Peyer's patch (tissue), 4 donors: ENCODE measurements around the gene LHFPL2.

Experiments
- POLR2A ChIP-seq, 2 donors: fragments of 450-650 bp; IDR thresholded peaks; one replicate each; pipeline ENCODE4 v1.5.1; 2017; ENCODE audit warnings: antibody characterized with exemption in 2 of 2, mild to moderate bottlenecking in 2 of 2, moderate library complexity in 2 of 2
- TF ChIP-seq, protein P1 (sequence below), 6 experiments: fragments of 450-650 bp in 4 of 6; fragments of 200-600 bp in 2 of 6; sonication (generic) in 1 of 6; IDR thresholded peaks; one replicate each; pipeline ENCODE4 v1.5.1; 2017 to 2019; ENCODE audit warnings: antibody characterized with exemption in 6 of 6, mild to moderate bottlenecking in 3 of 6, moderate library complexity in 1 of 6

DNA sequence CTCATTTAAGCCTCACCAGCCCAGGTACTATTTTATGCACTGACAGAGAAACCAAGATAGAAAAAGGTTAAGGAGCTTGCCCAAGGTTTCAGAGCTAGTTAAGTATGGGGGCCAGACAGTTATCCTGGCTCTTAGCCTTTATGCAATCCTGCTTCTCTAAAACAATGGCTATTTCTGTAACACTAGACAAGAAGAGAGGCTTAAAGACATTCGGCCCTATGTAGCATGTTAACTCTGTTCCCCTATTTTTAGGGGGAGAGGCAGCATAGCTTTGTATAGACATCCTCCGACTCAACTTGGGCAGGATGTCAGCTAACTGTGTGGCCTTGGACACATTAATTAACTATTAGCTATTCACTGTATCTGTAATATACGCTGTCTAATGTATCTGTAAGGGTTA, 54.6 kb downstream of the LHFPL2 start:
- TF ChIP-seq, protein P1, sequence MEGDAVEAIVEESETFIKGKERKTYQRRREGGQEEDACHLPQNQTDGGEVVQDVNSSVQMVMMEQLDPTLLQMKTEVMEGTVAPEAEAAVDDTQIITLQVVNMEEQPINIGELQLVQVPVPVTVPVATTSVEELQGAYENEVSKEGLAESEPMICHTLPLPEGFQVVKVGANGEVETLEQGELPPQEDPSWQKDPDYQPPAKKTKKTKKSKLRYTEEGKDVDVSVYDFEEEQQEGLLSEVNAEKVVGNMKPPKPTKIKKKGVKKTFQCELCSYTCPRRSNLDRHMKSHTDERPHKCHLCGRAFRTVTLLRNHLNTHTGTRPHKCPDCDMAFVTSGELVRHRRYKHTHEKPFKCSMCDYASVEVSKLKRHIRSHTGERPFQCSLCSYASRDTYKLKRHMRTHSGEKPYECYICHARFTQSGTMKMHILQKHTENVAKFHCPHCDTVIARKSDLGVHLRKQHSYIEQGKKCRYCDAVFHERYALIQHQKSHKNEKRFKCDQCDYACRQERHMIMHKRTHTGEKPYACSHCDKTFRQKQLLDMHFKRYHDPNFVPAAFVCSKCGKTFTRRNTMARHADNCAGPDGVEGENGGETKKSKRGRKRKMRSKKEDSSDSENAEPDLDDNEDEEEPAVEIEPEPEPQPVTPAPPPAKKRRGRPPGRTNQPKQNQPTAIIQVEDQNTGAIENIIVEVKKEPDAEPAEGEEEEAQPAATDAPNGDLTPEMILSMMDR (IDR thresholded peaks at IDR 0.05), result no peak
- TF ChIP-seq POLR2A (IDR thresholded peaks at IDR 0.05), result no peak
